Activated T-cell treated with anti-CD3 and anti-CD28 coated beads, Interleukin-2, amount 50 U/mL, for 72 hours (primary cell): ENCODE results near the gene GMEB2. TPM values are rescaled to one million over a fixed set of nuclear protein-coding genes. Genes with fewer than 3 reads are reported as not detected.
A peak's percentile ranks its signal among the peaks of the same experiment; 100 is the strongest.
"Not testable (repeated sequence)": the region's sequence is repeated elsewhere in the genome, so short reads cannot be mapped to it uniquely, and the experiment has no call there.

Experiments
- ATAC-seq, 2 donors: fragments of 150-1000 bp; cut with Tn5 transposase; replicated peaks in 1 of 2; 2 replicates each; pipeline ENCODE4 v1.10.0; 2021; ENCODE audit warnings: moderate library complexity in 2 of 2, mild to moderate bottlenecking in 1 of 2
- DNase-seq, 2 donors: peaks; one replicate each; pipeline ENCODE4 v3.0.0; 2021 to 2022; ENCODE audit warnings: mixed read lengths in 1 of 2
- H3K27ac Mint-ChIP-seq: one replicate; pipeline ENCODE4 v1.8.0; 2022; ENCODE audit warnings: mild to moderate bottlenecking, moderate library complexity, mixed read lengths
- H3K27me3 Mint-ChIP-seq: one replicate; pipeline ENCODE4 v1.8.0; 2022; ENCODE audit warnings: low read depth, mixed read lengths
- H3K36me3 Mint-ChIP-seq, 2 donors: one replicate each; pipeline ENCODE4 v1.8.0; 2022; ENCODE audit warnings: mixed read lengths in 2 of 2, mild to moderate bottlenecking in 1 of 2; ENCODE audit not compliant: insufficient read depth in 2 of 2
- H3K4me1 Mint-ChIP-seq: one replicate; pipeline ENCODE4 v1.8.0; 2022; ENCODE audit warnings: low read depth, mixed read lengths
- H3K4me3 Mint-ChIP-seq, 2 donors: one replicate each; pipeline ENCODE4 v1.8.0; 2022; ENCODE audit warnings: mild to moderate bottlenecking in 2 of 2, mixed read lengths in 2 of 2, moderate library complexity in 2 of 2
- H3K9me3 Mint-ChIP-seq, 2 donors: one replicate each; pipeline ENCODE4 v1.8.0; 2022; ENCODE audit warnings: mixed read lengths in 2 of 2
- total RNA-seq, 2 donors: library from RNA; stranded (reverse); gene quantifications; one replicate each; pipeline ENCODE4 v1.2.3, GENCODE V29; 2022

GMEB2 gene
- total RNA-seq, 2 donors from 2014 or later = 17.5 to 22.8 TPM

- no peak for DNase-seq
- H3K27me3 Mint-ChIP-seq = no peaks in the 10 kb centered on the region
- peaks cover 0 to 4% of the 10 kb centered on the region in 2 donors for H3K36me3 Mint-ChIP-seq
- H3K4me3 Mint-ChIP-seq = no peak overlapping the region
- H3K9me3 Mint-ChIP-seq = no peaks in the 10 kb centered on the region
- no peak for ATAC-seq
- no peak overlapping the region for H3K27ac Mint-ChIP-seq
- peaks cover 17% of the 10 kb centered on the region for H3K4me1 Mint-ChIP-seq
Observed at GRCh38 chr20:63661959-63662812, 35.3 kb upstream of the GMEB2 start.

- peaks cover 0 to 2% of the 10 kb centered on the region in 2 donors for H3K36me3 Mint-ChIP-seq
- H3K4me1 Mint-ChIP-seq = peaks cover 17% of the 10 kb centered on the region
- H3K27ac Mint-ChIP-seq = no peak overlapping the region
- ATAC-seq = no peak
- H3K9me3 Mint-ChIP-seq = no peaks in the 10 kb centered on the region
- no peak for DNase-seq
- no peak overlapping the region for H3K4me3 Mint-ChIP-seq
- H3K27me3 Mint-ChIP-seq = no peaks in the 10 kb centered on the region
Observed at GRCh38 chr20:63661108-63661507, 34.2 kb upstream of the GMEB2 start.

GRCh38 chr20:63660622-63661021, 33.7 kb upstream of the GMEB2 start:
- peaks cover 17% of the 10 kb centered on the region for H3K4me1 Mint-ChIP-seq
- no peaks in the 10 kb centered on the region for H3K27me3 Mint-ChIP-seq
- H3K4me3 Mint-ChIP-seq = peak overlapping the region in 1 of 2 donors; percentile 17
- no peaks in the 10 kb centered on the region for H3K9me3 Mint-ChIP-seq
- ATAC-seq (no peak), DNase-seq (no peak)
- no peak overlapping the region for H3K27ac Mint-ChIP-seq
- peaks cover 0 to 2% of the 10 kb centered on the region in 2 donors for H3K36me3 Mint-ChIP-seq

- not testable (repeated sequence) for H3K36me3 Mint-ChIP-seq, DNase-seq, H3K27me3 Mint-ChIP-seq, ATAC-seq, H3K27ac Mint-ChIP-seq, H3K9me3 Mint-ChIP-seq
- peaks cover 17% of the 10 kb centered on the region for H3K4me1 Mint-ChIP-seq
- peak overlapping the region; percentile 90 to 98 for H3K4me3 Mint-ChIP-seq
Observed at GRCh38 chr20:63660174-63660573, 33.3 kb upstream of the GMEB2 start.

GRCh38 chr20:63659370-63659769, 32.5 kb upstream of the GMEB2 start:
- Mint-ChIP-seq H3K27me3 (no peaks in the 10 kb centered on the region), H3K36me3 (no peaks in the 10 kb centered on the region), H3K4me3 (peak overlapping the region; percentile 90 to 98), H3K9me3 (no peaks in the 10 kb centered on the region), H3K27ac (peak overlapping the region; percentile 54), H3K4me1 (peaks cover 24% of the 10 kb centered on the region)
- ATAC-seq (no peak), DNase-seq (no peak)

GRCh38 chr20:63658749-63659187, 31.9 kb upstream of the GMEB2 start:
- peaks cover 30% of the 10 kb centered on the region for H3K4me1 Mint-ChIP-seq
- H3K9me3 Mint-ChIP-seq = no peaks in the 10 kb centered on the region
- DNase-seq (no peak), ATAC-seq (peak; percentile 10 to 14)
- H3K36me3 Mint-ChIP-seq = no peaks in the 10 kb centered on the region
- H3K4me3 Mint-ChIP-seq = peak overlapping the region; percentile 90 to 98
- H3K27ac Mint-ChIP-seq = peak overlapping the region; percentile 90
- H3K27me3 Mint-ChIP-seq = no peaks in the 10 kb centered on the region

GRCh38 chr20:63657937-63658748, 31.2 kb upstream of the GMEB2 start, which contains the start of gene RTEL1:
TSS of gene RTEL1 (plus strand) at chr20:63658312. CDS start at chr20:63659403, 1,091 bp downstream.
- peak; percentile 89 to 92 for DNase-seq
- ATAC-seq = peak; percentile 88 to 90
- Mint-ChIP-seq H3K9me3 (no peaks in the 10 kb centered on the region), H3K27me3 (no peaks in the 10 kb centered on the region), H3K27ac (peak within 1 kb of the TSS; percentile 90), H3K4me3 (peak within 1 kb of the TSS; percentile 90 to 98), H3K4me1 (peaks cover 31% of the 10 kb centered on the region), H3K36me3 (no peaks in the 10 kb centered on the region)

- Mint-ChIP-seq H3K36me3 (no peaks in the 10 kb centered on the region), H3K4me3 (peak overlapping the region; percentile 90 to 98), H3K4me1 (peaks cover 31% of the 10 kb centered on the region), H3K27me3 (no peaks in the 10 kb centered on the region), H3K27ac (peak overlapping the region; percentile 90), H3K9me3 (no peaks in the 10 kb centered on the region)
- DNase-seq (no peak), ATAC-seq (no peak)
Observed at GRCh38 chr20:63657260-63657936, 30.5 kb upstream of the GMEB2 start.

GRCh38 chr20:63656451-63656850, 29.6 kb upstream of the GMEB2 start:
- peaks cover 35% of the 10 kb centered on the region for H3K4me1 Mint-ChIP-seq
- H3K9me3 Mint-ChIP-seq = no peaks in the 10 kb centered on the region
- no peak overlapping the region for H3K27ac Mint-ChIP-seq
- no peak for ATAC-seq
- no peak for DNase-seq
- no peaks in the 10 kb centered on the region for H3K36me3 Mint-ChIP-seq
- H3K4me3 Mint-ChIP-seq = peak overlapping the region; percentile 90 to 98
- no peaks in the 10 kb centered on the region for H3K27me3 Mint-ChIP-seq

GRCh38 chr20:63655249-63655648, 28.3 kb upstream of the GMEB2 start:
- H3K36me3 Mint-ChIP-seq = no peaks in the 10 kb centered on the region
- H3K4me1 Mint-ChIP-seq = peaks cover 33% of the 10 kb centered on the region
- no peak overlapping the region for H3K27ac Mint-ChIP-seq
- H3K27me3 Mint-ChIP-seq = no peaks in the 10 kb centered on the region
- ATAC-seq (no peak), DNase-seq (no peak)
- no peak overlapping the region for H3K4me3 Mint-ChIP-seq
- H3K9me3 Mint-ChIP-seq = no peaks in the 10 kb centered on the region

- H3K4me1 Mint-ChIP-seq = peaks cover 23% of the 10 kb centered on the region
- H3K27ac Mint-ChIP-seq = peak overlapping the region; percentile 46
- H3K36me3 Mint-ChIP-seq = no peaks in the 10 kb centered on the region
- H3K4me3 Mint-ChIP-seq = peak overlapping the region; percentile 92 to 93
- no peaks in the 10 kb centered on the region for H3K9me3 Mint-ChIP-seq
- no peaks in the 10 kb centered on the region for H3K27me3 Mint-ChIP-seq
- ATAC-seq = no peak
- no peak for DNase-seq
Observed at GRCh38 chr20:63653974-63654668, 27.2 kb upstream of the GMEB2 start.
